HepG2 (cell line): ENCODE results near the gene SRSF3.

Experiments used
- FOXK1 ChIP-seq: sonication (generic); formaldehyde crosslinking; IDR thresholded peaks from 2 replicates; pipeline ENCODE4 v1.4.0; 2020; ENCODE audit warnings: low read depth, missing genetic modification reagents, borderline replicate concordance
- MAFK ChIP-seq, 2 experiments: IDR thresholded peaks in 1 of 2; conservative IDR thresholded peaks in 1 of 2; 2 replicates each; pipeline ENCODE4 v1.6.1; 2011; ENCODE audit warnings: improper control_type of control experiment in 2 of 2, low read length in 2 of 2
- REST ChIP-seq, 2 experiments: IDR thresholded peaks; 2 replicates each; pipeline ENCODE4 v1.6.1; 2011 to 2012; ENCODE audit warnings: low read length in 2 of 2, borderline replicate concordance in 1 of 2, low read depth in 1 of 2, mild to moderate bottlenecking in 1 of 2, moderate library complexity in 1 of 2
- ZNF644 ChIP-seq: IDR thresholded peaks from 2 replicates; pipeline ENCODE4 v1.6.1; 2016; ENCODE audit warnings: low read depth
- ZNF816 ChIP-seq: sonication (generic); formaldehyde crosslinking; IDR thresholded peaks from 2 replicates; pipeline ENCODE4 v1.8.0; 2022; ENCODE audit warnings: missing genetic modification reagents, mild to moderate bottlenecking, borderline replicate concordance

DNA sequence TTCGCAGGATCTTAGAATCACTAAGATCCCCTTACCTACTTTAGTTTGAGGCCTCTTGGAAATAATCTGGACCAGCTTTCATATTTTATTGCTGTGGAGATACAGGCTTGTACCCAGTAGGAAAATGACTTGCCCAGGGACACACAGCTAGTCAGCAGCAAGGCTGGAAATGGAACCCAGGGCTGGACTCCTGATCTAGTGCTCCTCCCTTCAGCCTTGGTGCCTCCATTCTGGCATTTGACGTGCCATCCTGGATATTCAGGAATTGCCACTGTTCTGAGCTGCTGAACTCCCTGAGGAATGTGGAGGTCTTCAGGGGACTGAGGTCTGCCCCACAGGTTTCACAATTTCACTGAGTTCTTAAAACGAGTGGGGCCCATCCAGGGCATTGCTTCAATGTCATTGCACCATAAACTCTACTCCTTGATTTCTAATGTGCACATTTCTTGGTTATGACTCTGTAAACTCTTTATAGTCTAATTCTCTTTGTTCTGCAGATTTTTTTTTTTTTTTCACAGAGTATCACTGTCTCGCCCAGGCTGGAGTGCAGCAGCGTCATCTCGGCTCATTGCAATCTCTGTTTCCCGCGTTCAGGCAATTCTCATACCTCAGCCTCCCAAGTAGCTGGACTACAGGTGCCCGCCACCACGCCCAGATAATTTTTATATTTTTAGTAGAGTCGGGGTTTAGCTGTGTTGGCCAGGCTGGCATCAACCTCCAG, 57.7 kb downstream of the SRSF3 start:
- no peak for TF ChIP-seq MAFK (conservative IDR thresholded peaks at IDR 0.05 in 1 of 2, IDR thresholded peaks at IDR 0.05 in 1 of 2; ENCODE audit: low read length in 2 of 2)
- no peak for TF ChIP-seq REST (IDR thresholded peaks at IDR 0.05; ENCODE audit: borderline replicate concordance in 1 of 2, low read depth in 1 of 2, low read length in 2 of 2)
- TF ChIP-seq ZNF644 (CRISPR knock-in tag) = no peak
- no peak for TF ChIP-seq ZNF816 (CRISPR knock-in tag)
- TF ChIP-seq FOXK1 (CRISPR knock-in tag) = no peak
